DND-41 (cell line): Measurements from ENCODE around the gene PDE4A.

Experiments used
- EZH2 ChIP-seq: IDR thresholded peaks from 3 replicates; pipeline ENCODE4 v1.6.1; 2012; ENCODE audit warnings: borderline replicate concordance, low read depth, mild to moderate bottlenecking, moderate library complexity, low read length, inconsistent platforms; ENCODE audit not compliant: severe bottlenecking
- TF ChIP-seq, protein P1 (sequence below): IDR thresholded peaks from 2 replicates; pipeline ENCODE4 v1.5.1; 2012; ENCODE audit warnings: borderline replicate concordance, low read length, moderate library complexity, mild to moderate bottlenecking; ENCODE audit not compliant: poor library complexity, severe bottlenecking; ENCODE audit errors: extremely low read depth

DNA sequence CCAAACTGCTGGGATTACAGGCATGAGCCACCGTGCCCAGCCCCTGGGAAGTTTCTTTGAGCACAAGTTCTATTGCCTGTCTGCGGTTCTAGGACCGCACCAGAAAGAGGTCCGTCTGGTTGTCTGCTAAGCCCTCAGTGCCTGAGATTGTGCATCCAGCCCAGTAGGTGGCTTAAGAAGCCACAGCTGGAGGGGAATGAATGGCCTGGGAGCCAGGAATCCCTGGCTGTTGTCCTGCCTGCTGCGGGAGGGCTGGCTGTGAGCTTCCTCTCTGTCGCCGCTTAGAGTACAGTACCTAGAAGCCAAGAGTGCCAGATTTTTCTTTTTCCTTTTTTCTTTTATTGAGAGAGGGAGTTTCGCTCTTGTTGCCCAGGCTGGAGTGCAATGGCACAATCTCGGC, 35.8 kb upstream of the PDE4A start:
- TF ChIP-seq, protein P1, sequence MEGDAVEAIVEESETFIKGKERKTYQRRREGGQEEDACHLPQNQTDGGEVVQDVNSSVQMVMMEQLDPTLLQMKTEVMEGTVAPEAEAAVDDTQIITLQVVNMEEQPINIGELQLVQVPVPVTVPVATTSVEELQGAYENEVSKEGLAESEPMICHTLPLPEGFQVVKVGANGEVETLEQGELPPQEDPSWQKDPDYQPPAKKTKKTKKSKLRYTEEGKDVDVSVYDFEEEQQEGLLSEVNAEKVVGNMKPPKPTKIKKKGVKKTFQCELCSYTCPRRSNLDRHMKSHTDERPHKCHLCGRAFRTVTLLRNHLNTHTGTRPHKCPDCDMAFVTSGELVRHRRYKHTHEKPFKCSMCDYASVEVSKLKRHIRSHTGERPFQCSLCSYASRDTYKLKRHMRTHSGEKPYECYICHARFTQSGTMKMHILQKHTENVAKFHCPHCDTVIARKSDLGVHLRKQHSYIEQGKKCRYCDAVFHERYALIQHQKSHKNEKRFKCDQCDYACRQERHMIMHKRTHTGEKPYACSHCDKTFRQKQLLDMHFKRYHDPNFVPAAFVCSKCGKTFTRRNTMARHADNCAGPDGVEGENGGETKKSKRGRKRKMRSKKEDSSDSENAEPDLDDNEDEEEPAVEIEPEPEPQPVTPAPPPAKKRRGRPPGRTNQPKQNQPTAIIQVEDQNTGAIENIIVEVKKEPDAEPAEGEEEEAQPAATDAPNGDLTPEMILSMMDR = peak; percentile 4
- no peak for TF ChIP-seq EZH2
